PFSK-1 (cell line): ENCODE results near the gene SEMA6D.

Experiments used
- FOXP2 ChIP-seq: optimal IDR thresholded peaks from 2 replicates; pipeline ENCODE3; 2011; ENCODE audit warnings: borderline replicate concordance, control low read depth, inconsistent platforms; ENCODE audit not compliant: insufficient read depth; ENCODE audit errors: extremely low read length, extremely low read depth
- POLR2AphosphoS5 ChIP-seq: IDR thresholded peaks from 2 replicates; pipeline ENCODE4 v1.6.1; 2012; ENCODE audit warnings: low read depth, mild to moderate bottlenecking, control low read depth, low read length, moderate library complexity
- REST ChIP-seq, 2 experiments: IDR thresholded peaks; 2 replicates each; pipeline versions ENCODE4 v1.6.1 to v1.8.0; 2011 to 2012; ENCODE audit warnings: low read depth in 2 of 2, low read length in 2 of 2, control low read depth in 1 of 2, inconsistent platforms in 1 of 2, mild to moderate bottlenecking in 1 of 2, moderate library complexity in 1 of 2; ENCODE audit not compliant: insufficient read depth in 1 of 2
- SIN3A ChIP-seq: IDR thresholded peaks from 2 replicates; pipeline ENCODE4 v1.6.1; 2012; ENCODE audit warnings: mild to moderate bottlenecking, low read length, moderate library complexity, borderline replicate concordance; ENCODE audit not compliant: insufficient read depth
- TAF1 ChIP-seq: IDR thresholded peaks from 2 replicates; pipeline ENCODE4 v1.6.1; 2012; ENCODE audit warnings: low read length, control low read depth, borderline replicate concordance; ENCODE audit not compliant: insufficient read depth

GRCh38 chr15:47801522-47801921, 84.2 kb downstream of the SEMA6D start:
- TF ChIP-seq POLR2AphosphoS5 (no peak), SIN3A (no peak), FOXP2 (no peak), REST (IDR thresholded peaks at IDR 0.05; ENCODE audit: insufficient read depth in 1 of 2, low read depth in 2 of 2, low read length in 2 of 2) (no peak), TAF1 (no peak)
